NCI-H2107 treated with DMSO at 0.1 percent for 48 hours (cell line): Measurements from ENCODE around the gene NOXA1.

Experiments used
- DNase-seq: peaks from one replicate; lab custom pipeline; 2025; ENCODE audit not compliant: unreplicated experiment; lab: John Stamatoyannopoulos, UW

Gene NOXA1

GRCh38 chr9:137454145-137454596 lies 31.0 kb downstream of the NOXA1 start:
- DNase-seq: no peak

DNA sequence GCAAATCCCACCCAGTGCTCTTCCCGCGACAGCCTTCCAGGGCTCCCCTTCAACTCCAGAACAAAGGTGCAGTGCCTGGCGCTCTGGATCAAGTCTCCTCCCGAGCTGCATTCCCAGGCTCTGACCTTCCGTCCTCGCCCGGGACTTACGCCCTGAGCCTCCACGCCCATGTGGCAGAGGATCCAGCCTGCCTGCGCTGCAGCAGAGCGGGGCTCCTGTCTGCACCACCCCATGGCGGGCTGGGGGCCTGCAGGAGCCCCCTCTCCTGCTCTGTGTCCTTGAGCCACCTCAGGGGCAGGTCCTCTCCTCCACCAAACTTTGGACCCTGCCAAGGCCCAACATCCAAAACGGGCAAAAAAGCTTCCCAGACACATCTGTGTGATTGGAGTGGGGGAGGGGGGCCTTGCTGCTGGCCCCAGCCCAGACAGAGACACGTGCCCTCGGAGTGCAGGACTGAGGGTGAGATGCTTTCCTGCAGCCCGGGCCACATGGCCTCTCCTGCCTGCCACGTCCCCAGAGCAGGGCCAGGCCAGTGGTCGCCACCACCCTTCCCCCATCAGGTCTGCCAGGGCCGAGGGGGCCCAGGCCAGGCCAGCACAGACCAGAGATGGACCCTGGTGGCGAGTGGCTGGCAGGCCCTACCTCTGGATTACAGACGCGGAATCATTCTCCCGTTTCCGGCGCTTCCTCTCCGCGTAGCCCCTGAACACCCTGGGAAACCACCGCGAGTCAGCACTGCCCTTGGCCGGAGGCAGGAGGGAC lies 31.6 kb downstream of the NOXA1 start:
- no peak for DNase-seq

- DNase-seq: no peak
Observed at GRCh38 chr9:137455359-137455991, 32.3 kb downstream of the NOXA1 start.

- DNase-seq: no peak
Observed at GRCh38 chr9:137456061-137456863, 33.1 kb downstream of the NOXA1 start.

DNA sequence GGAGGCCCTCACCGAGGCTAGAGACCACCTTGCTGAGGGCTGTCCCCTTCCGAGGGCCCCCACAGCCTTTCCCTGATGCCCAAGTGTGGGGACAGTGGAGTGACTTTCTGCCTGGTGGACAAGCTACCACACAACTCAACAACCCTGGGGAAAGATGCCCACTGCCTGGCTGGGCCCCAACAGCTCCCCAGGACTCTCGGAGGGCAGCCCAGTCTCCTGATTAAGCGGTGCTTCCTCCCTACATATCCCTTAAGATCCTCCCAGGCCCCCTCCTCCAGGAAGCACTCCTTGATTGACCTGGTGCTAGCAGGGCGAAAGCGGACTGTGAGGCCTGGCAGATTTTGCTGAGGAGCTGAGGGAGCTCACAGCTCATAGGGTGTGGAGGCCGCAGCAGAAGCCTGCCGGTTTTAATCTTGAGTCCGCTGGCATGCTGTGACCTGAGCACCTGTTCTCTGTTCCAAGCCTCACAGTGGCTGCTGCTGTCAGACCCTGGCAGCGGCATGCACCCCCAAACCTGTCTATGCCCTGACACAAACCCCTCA lies 33.7 kb downstream of the NOXA1 start:
- DNase-seq: no peak

- DNase-seq: no peak
Observed at GRCh38 chr9:137457406-137458193, 34.4 kb downstream of the NOXA1 start.

DNA sequence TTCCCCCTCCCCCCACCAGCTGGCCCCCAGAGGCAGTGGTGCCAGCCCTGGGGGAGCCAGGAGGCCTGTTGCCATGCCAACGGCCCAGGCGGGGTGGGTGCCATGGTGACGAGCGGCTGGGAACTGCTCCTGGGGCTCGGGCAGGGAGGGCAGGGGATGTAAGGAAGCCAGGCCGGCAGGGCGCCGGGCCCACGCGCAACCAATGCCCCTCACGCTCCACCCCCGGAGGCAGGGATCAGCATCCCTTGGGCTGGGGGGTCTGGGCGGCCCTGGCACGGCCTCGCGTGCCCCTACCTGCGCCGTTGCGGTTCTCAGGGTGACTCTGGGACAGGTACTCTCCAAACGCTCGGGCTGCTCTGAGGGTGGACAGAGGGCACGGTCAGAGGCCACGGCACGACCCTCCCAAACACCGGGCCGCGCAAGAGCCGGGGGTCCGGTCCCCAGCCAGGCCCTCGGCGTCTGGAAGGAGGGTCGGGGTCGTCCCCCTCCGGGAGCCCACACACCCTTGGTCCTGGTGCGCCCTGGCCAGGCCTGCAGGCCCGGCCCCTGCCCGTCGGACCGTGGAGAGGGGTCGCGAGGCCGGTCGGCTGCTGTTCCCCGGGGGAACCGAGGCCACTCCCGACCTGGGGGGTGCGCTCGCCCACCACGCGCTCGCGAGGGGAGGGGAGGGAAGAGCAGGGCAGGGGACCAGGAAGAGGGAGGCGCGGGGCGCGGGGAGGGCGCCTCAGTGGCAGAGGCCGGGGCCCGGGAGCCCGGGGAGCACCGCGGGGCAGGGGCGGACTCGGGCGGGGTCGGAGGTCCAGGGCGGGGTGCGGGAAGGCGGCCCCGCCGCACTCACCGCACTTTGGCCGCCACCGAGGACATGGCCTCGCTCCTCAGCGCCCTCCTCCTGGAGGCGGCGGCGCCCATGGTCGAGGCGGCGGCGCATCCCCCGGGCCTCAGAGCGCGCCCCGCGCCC lies 35.3 kb downstream of the NOXA1 start:
- DNase-seq: no peak

- peak; percentile 75 for DNase-seq
Observed at GRCh38 chr9:137459152-137459600, 36.0 kb downstream of the NOXA1 start, which contains the start of gene NSMF. Gene NSMF, minus strand, starts transcription at chr9:137459334. Its CDS starts 232 bp downstream, at chr9:137459102.

DNA sequence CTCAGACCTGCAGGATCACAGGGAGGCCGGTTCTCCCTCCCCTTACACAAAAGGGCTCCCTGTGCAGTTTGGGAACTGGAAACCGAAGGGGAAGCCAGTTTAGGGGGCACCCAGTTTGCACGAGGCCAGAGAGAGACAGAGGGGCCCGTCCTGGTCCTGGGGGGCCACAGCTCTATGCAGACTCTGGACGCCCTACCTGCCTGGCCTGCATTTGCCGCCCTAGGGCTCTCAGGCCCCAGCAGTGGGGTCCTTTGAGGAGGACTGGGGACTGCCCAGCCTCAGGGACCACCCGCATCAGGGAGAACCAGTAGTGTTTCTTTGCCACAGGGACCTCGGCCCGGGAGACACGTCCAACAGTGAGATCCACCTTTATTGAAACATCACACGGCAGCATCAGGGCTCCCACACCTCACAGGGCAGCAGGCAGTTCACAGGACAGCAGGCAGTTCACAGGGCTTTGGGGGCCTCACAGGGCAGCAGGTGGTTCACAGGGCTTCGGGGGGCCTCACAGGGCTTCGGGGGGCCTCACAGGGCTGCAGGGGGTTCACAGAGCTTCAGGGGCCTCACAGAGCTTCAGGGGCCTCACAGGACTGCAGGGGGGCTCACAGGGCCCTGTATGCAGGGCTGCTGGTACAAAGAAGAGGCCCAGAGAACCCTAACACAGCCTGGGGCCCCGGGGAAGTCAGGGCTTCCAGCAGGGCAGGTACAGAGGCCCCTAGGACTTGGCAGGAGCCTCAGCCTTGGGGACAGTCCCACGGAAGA lies 36.6 kb downstream of the NOXA1 start:
- DNase-seq: no peak

GRCh38 chr9:137460363-137461315 lies 37.4 kb downstream of the NOXA1 start:
- DNase-seq: no peak

GRCh38 chr9:137461316-137461662 lies 38.1 kb downstream of the NOXA1 start:
- no peak for DNase-seq

- no peak for DNase-seq
Observed at GRCh38 chr9:137461663-137462395, 38.6 kb downstream of the NOXA1 start.

GRCh38 chr9:137462396-137462985 lies 39.3 kb downstream of the NOXA1 start:
- no peak for DNase-seq

- no peak for DNase-seq
Observed at GRCh38 chr9:137462986-137463930, 40.1 kb downstream of the NOXA1 start.

DNA sequence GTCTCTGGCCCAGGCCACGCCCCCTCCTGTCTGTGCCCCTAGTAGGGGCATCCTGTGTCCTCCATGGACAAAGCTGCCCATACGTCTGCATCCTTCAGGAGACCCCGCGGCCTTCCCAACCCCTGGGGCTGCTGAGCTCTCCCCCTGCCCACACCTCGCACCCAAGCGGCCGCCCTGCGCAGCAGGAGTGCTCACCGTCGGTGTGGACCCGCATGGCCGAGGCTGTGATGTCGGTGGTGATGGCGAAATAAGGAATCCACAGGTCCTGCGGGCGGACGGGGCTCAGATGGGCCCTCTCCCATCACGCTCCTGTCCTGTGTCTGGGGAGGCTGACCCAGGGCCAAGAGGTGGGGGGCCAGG lies 40.7 kb downstream of the NOXA1 start:
- no peak for DNase-seq
